Sigmoid colon (tissue), 7 donors: ENCODE measurements around the gene SPTLC1. TPM values are rescaled to one million over a fixed set of nuclear protein-coding genes. Genes with fewer than 3 reads are reported as not detected.
"Not testable (repeated sequence)": the region's sequence is repeated elsewhere in the genome, so short reads cannot be mapped to it uniquely, and the experiment has no call there.

Experiments used
- DNase-seq: peaks from one replicate; pipeline ENCODE4 v3.0.0-alpha.2; 2019
- H3K27ac ChIP-seq, 4 donors: fragments of 200-600 bp; sonication (generic); one replicate each; pipeline ENCODE4 v1.5.1; 2016 to 2019; ENCODE audit warnings: mild to moderate bottlenecking in 1 of 4
- H3K27me3 ChIP-seq, 3 donors: fragments of 200-600 bp; sonication (generic); one replicate each; pipeline ENCODE4 v1.5.1; 2019; ENCODE audit warnings: mild to moderate bottlenecking in 1 of 3
- H3K36me3 ChIP-seq, 4 donors: fragments of 200-600 bp; sonication (generic); one replicate each; pipeline ENCODE4 v1.5.1; 2016 to 2019
- H3K4me1 ChIP-seq, 4 donors: fragments of 200-600 bp; sonication (generic); one replicate each; pipeline ENCODE4 v1.5.1; 2017 to 2019
- H3K4me3 ChIP-seq, 4 donors: fragments of 200-600 bp; sonication (generic); one replicate each; pipeline ENCODE4 v1.5.1; 2017 to 2019; ENCODE audit warnings: mild to moderate bottlenecking in 2 of 4, moderate library complexity in 1 of 4
- H3K9me3 ChIP-seq, 4 donors: fragments of 200-600 bp in 3 of 4; sonication (generic) in 3 of 4; one replicate each; pipeline versions ENCODE4 v1.5.1 to v1.6.1; 2013 to 2019
- EP300 ChIP-seq, 4 donors: sonication (generic); formaldehyde crosslinking; IDR thresholded peaks; one replicate each; pipeline ENCODE4 v1.6.1; 2017; ENCODE audit warnings: antibody characterized with exemption in 4 of 4
- POLR2A ChIP-seq, 2 donors: fragments of 450-650 bp; IDR thresholded peaks; one replicate each; pipeline ENCODE4 v1.6.1; 2016; ENCODE audit warnings: antibody characterized with exemption in 2 of 2, mild to moderate bottlenecking in 2 of 2, moderate library complexity in 2 of 2
- POLR2AphosphoS5 ChIP-seq, 4 donors: sonication (generic); formaldehyde crosslinking; IDR thresholded peaks; one replicate each; pipeline ENCODE4 v1.6.1; 2017; ENCODE audit warnings: antibody characterized with exemption in 4 of 4
- WGBS, 2 donors: extraction: QIAGEN DNeasy Blood & Tissue Kit; methylation state at CpG; one replicate each; pipeline ENCODE4 v1.1.7; 2013; 5-methylcytosine and 5-hydroxymethylcytosine counted together
- intact Hi-C: fragments of 100-400 bp; cut with DNase I; formaldehyde crosslinking; loops from one replicate; pipeline ENCODE4 v1.15.1; 2023
- polyA plus RNA-seq, 3 donors: library from polyadenylated mRNA; stranded (reverse); fragments of 200-250 nt; gene quantifications; one replicate each; pipeline ENCODE4 v1.2.3, GENCODE V29; 2013
- total RNA-seq, 4 donors: library from RNA; depleted of rRNA; stranded (reverse); fragments of >200 nt; gene quantifications; one replicate each; pipeline ENCODE4 v1.1.0, GENCODE V29; 2016
- TF ChIP-seq, protein P1 (sequence below), 4 experiments: fragments of 450-650 bp in 3 of 4; fragments of 200-600 bp in 1 of 4; IDR thresholded peaks; one replicate each; pipeline ENCODE4 v1.5.1; 2016 to 2019; ENCODE audit warnings: antibody characterized with exemption in 4 of 4, mild to moderate bottlenecking in 3 of 4, moderate library complexity in 2 of 4
- donor health status: healthy with polysubstance abuse.
- donor health status: Bipolar disorder and iron deficiency.
- donor health status: healthy.

The SPTLC1 gene
- total and polyA plus RNA-seq, 7 donors, result 10.2 to 75.4 (median 55.0) TPM

DNA sequence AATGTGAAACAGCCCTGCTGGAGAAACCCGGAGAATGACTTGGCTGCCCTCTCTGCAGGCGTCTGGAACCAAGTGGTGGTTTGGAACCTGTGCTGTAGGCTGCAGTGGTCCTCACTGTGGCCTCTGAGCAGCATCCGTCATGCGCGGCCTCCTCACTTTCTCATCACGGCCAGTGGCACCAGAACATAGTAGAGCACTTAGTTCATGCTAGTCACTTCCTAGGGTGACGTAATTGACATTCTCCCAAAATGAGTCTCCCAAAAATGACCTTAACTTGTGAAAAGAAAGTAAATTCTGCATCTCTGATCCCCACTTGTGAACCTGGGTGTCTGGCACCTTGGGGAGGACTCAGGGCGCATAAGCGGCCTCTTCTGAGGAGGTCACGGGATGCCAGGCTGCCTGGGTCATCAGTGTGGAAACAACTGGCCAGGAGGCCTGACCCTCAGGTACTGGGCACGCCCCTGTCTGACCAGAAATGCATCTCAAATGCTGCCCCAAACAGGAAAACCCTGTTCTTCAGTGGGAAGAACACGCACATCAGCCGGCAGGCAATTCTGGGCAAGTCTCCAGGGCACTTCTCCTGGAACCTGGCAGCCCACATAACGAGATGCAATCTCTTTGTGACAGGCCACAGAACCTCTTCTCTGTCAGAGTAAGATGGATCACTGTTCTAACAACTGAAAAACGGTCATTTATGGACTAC lies 36.6 kb upstream of the SPTLC1 start:
- intact Hi-C loops, result no loop called here
- peak overlapping the region in 3 of 4 donors; percentile 11 to 65 (median 60) for H3K27ac ChIP-seq
- TF ChIP-seq, protein P1, sequence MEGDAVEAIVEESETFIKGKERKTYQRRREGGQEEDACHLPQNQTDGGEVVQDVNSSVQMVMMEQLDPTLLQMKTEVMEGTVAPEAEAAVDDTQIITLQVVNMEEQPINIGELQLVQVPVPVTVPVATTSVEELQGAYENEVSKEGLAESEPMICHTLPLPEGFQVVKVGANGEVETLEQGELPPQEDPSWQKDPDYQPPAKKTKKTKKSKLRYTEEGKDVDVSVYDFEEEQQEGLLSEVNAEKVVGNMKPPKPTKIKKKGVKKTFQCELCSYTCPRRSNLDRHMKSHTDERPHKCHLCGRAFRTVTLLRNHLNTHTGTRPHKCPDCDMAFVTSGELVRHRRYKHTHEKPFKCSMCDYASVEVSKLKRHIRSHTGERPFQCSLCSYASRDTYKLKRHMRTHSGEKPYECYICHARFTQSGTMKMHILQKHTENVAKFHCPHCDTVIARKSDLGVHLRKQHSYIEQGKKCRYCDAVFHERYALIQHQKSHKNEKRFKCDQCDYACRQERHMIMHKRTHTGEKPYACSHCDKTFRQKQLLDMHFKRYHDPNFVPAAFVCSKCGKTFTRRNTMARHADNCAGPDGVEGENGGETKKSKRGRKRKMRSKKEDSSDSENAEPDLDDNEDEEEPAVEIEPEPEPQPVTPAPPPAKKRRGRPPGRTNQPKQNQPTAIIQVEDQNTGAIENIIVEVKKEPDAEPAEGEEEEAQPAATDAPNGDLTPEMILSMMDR (IDR thresholded peaks at IDR 0.05), result no peak
- peak in 2 of 4 donors; percentile 40 to 45 for TF ChIP-seq POLR2AphosphoS5 (IDR thresholded peaks at IDR 0.05)
- no peak for TF ChIP-seq EP300 (IDR thresholded peaks at IDR 0.05)
- no peak for TF ChIP-seq POLR2A (IDR thresholded peaks at IDR 0.05)
- H3K4me3 ChIP-seq, result no peak overlapping the region
- no peaks in the 10 kb centered on the region for H3K27me3 ChIP-seq
- DNase-seq, result peak; percentile 84
- H3K36me3 ChIP-seq, result no peaks in the 10 kb centered on the region
- no peaks in the 10 kb centered on the region for H3K9me3 ChIP-seq
- peaks cover 0 to 46% (median 37%) of the 10 kb centered on the region in 4 donors for H3K4me1 ChIP-seq
- WGBS, 2 donors, result 61 to 70% methylated on average over 15 of the region's 15 CpGs

DNA sequence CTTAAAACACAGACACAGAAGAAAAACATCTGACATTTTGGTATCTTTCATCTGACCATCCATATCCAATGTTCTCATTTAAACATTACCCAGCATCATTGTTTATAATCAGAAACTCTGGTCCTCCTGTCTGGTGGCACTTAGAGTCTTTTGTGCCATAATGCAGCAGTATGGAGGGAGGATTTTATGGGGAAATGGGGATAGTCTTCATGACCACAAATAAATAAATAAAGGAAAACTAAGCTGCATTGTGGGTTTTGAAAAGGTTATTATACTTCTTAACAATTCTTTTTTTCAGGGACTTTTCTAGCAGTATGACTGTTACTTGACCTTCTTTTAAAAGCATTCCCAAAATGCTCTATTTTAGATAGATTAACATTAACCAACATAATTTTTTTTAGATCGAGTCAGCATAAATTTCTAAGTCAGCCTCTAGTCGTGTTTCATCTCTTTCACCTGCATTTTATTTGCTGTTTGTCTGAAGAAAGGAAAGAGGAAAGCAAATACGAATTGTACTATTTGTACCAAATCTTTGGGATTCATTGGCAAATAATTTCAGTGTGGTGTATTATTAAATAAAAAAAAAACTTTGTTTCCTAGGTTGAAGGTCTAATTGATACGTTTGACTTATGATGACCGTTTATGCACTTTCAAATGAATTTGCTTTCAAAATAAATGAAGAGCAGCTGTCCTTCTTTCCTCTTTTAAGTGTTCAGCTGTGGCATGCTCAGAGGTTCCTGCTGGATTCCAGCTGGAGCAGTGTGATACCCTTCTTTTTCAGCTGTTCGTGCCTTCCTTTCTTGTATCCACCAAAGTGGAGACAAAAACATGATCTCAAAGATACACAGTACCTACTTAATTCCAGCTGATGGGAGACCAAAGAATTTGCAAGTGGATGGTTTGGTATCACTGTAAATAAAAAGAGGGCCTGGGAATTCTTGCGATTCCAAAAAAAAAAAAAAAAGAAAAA lies 35.6 kb upstream of the SPTLC1 start:
- H3K9me3 ChIP-seq, H3K36me3 ChIP-seq, intact Hi-C loops, H3K4me3 ChIP-seq, H3K27me3 ChIP-seq, DNase-seq: not testable (repeated sequence)
- Histone ChIP-seq H3K4me1 (peaks cover 0 to 53% (median 42%) of the 10 kb centered on the region in 4 donors), H3K27ac (peak overlapping the region in 1 of 4 donors; percentile 65)
- 79 to 82% methylated on average over 7 of the region's 7 CpGs for WGBS, 2 donors

DNA sequence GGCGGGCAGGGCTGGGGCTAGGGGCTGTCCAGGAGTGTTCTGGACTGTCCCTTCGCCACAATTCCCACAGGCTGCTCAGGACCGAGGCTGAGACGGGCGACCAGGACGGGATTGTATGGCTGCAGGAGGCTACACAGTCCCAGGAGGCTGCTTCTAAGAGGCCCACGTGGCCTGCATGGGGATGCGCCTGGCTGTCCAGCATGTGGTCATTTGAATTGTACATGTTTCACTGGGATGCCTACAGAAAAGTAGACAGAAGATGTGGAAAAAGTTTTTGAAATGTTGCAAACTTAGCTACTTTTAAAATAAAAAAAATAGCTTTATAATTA lies 32.6 kb upstream of the SPTLC1 start:
- no peak for TF ChIP-seq POLR2A (IDR thresholded peaks at IDR 0.05)
- no peaks in the 10 kb centered on the region for H3K36me3 ChIP-seq
- H3K4me3 ChIP-seq, result no peak overlapping the region
- intact Hi-C loops, result loop anchor here (10.0 kb wide), 2 partner anchors 287 to 507 kb away; no protein-coding TSS in a partner anchor
- no peaks in the 10 kb centered on the region for H3K9me3 ChIP-seq
- no peaks in the 10 kb centered on the region for H3K27me3 ChIP-seq
- peaks cover 0 to 35% (median 25%) of the 10 kb centered on the region in 4 donors for H3K4me1 ChIP-seq
- 88 to 90% methylated on average over 8 of the region's 8 CpGs for WGBS, 2 donors
- no peak for DNase-seq
- peak overlapping the region; percentile 52 to 70 (median 64) for H3K27ac ChIP-seq

DNA sequence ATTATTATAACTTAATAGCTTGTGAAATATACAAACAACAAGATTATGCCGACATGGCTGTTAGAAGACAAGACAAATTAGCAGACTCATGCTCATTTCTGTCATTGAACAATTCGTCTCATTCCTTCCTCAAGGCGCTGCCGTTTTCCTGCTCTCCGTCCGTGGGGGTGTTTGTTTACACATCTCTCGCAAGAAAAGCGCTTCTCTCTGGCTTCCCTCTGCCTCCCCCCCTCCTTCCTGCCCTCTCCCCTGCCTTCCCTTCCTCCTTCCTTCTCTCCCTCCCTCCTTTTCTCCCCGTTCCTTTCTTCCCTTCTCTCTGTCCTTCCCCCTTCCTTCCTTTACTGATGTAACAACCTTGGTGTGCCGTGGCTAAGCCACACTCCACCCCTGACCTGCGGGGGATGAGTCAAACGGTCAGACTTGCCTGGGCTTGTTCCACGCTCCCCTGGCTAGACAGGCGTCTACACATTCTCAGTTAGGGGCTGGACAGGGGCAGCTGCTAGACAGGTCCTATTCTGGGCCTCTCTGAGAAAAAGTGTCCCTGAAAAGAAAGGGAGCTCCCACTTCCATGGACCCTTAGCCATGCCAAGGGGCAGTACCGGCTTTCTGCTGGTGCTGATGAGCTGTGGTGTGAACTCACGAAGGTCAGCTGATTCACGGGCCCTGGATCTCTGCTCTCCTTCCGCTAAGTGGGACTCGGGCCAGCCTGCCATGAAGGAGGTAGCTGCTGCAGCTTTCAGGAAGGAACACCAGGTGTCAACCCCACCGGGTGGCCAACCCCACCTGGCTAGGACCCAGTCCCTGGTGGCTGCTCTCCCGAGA lies 32.0 kb upstream of the SPTLC1 start:
- intact Hi-C loops, result loop anchor here (10.0 kb wide), 2 partner anchors 288 to 508 kb away; no protein-coding TSS in a partner anchor
- H3K27ac ChIP-seq, result peak overlapping the region; percentile 52 to 70 (median 64)

DNA sequence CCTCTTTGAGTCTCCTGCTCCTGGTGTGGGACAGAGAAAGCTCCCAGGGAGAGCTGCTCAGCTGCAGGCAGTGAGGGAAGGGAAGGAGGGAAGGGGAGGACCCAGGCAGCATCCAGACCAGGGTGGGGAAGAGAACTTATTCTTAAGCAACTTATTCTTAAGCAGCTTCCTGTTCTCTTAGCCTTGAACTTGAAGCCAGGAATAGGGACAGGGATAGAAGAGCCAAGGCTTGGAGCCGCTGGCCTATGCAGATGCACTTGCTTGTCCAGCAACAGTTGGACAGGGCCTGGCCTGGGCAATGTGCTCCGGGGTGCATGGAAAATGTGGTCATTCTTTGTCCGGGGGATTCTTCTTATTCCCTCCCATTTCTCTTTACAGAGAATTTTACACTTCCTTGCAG lies 31.4 kb upstream of the SPTLC1 start:
- H3K4me1 ChIP-seq, result peaks cover 0 to 23% (median 16%) of the 10 kb centered on the region in 4 donors
- H3K27me3 ChIP-seq, result peaks cover 0 to 8% (median 1%) of the 10 kb centered on the region in 3 donors
- TF ChIP-seq POLR2A (IDR thresholded peaks at IDR 0.05) (no peak), POLR2AphosphoS5 (IDR thresholded peaks at IDR 0.05) (no peak), EP300 (IDR thresholded peaks at IDR 0.05) (no peak)
- TF ChIP-seq, protein P1 (IDR thresholded peaks at IDR 0.05), result no peak
- peak overlapping the region; percentile 52 to 70 (median 64) for H3K27ac ChIP-seq
- intact Hi-C loops, result loop anchor here (10.0 kb wide), 2 partner anchors 288 to 508 kb away; no protein-coding TSS in a partner anchor
- no peaks in the 10 kb centered on the region for H3K36me3 ChIP-seq
- WGBS, 2 donors, result 57 to 64% methylated on average over 3 of the region's 3 CpGs
- no peak overlapping the region for H3K4me3 ChIP-seq
- no peaks in the 10 kb centered on the region for H3K9me3 ChIP-seq
- DNase-seq, result no peak

More for the DNA sequence above, 32.0 kb upstream of the SPTLC1 start:
- DNase-seq, result peak; percentile 82
- H3K27me3 ChIP-seq, result peaks cover 0 to 2% (median 0%) of the 10 kb centered on the region in 3 donors
- TF ChIP-seq EP300 (IDR thresholded peaks at IDR 0.05), result no peak
- TF ChIP-seq, protein P1 (IDR thresholded peaks at IDR 0.05), result no peak
- no peak for TF ChIP-seq POLR2AphosphoS5 (IDR thresholded peaks at IDR 0.05)
- TF ChIP-seq POLR2A (IDR thresholded peaks at IDR 0.05), result no peak
- peak overlapping the region in 1 of 4 donors; percentile 5 for H3K4me3 ChIP-seq
- peaks cover 0 to 29% (median 19%) of the 10 kb centered on the region in 4 donors for H3K4me1 ChIP-seq
- H3K9me3 ChIP-seq, result no peaks in the 10 kb centered on the region
- WGBS, 2 donors, result 19 to 26% methylated on average over 21 of the region's 21 CpGs
- H3K36me3 ChIP-seq, result no peaks in the 10 kb centered on the region

DNA sequence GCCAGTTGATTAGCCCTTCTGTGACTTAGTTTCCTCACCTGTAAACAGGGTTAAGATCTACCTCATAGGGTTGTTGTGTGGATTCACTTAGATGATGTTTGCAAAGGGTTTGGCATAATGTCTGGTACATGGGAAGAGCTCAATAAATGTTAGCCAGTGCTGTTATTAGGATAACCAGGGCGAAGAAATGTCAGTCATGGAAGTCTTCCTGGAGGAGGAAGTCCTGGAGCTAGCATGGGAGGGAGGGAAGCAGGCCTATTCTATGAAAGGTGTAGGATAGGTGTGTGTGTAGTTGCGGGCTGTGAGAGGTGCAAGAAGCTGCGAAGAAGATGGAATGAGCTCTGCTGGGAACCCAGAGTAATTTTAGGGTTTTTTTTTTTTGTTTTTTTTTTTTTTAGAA lies 30.6 kb upstream of the SPTLC1 start:
- H3K27ac ChIP-seq, result peak overlapping the region in 2 of 4 donors; percentile 70
- WGBS, 2 donors, result 93 to 95% methylated on average over 3 of the region's 3 CpGs
- intact Hi-C loops, result loop anchor here (10.0 kb wide), 2 partner anchors 289 to 509 kb away; no protein-coding TSS in a partner anchor
- H3K4me1 ChIP-seq, result peaks cover 0 to 28% (median 23%) of the 10 kb centered on the region in 4 donors
- H3K4me3 ChIP-seq, DNase-seq, H3K9me3 ChIP-seq, H3K36me3 ChIP-seq: not testable (repeated sequence)
- H3K27me3 ChIP-seq, result peaks cover 0 to 14% (median 7%) of the 10 kb centered on the region in 3 donors
